ENCODE measurements around the gene TFAP2A. TPM values are rescaled to one million over a fixed set of nuclear protein-coding genes. Genes with fewer than 3 reads are reported as not detected.

TFAP2A gene
- total RNA-seq, 4 donors from 2014 or later, result 0.16 TPM; not detected in 3

- TF ChIP-seq CTCF (IDR thresholded peaks at IDR 0.05; ENCODE audit: low read depth), result no peak
Measured at GRCh38 chr6:10411131-10411970, 3.5 kb downstream of the TFAP2A start.

DNA sequence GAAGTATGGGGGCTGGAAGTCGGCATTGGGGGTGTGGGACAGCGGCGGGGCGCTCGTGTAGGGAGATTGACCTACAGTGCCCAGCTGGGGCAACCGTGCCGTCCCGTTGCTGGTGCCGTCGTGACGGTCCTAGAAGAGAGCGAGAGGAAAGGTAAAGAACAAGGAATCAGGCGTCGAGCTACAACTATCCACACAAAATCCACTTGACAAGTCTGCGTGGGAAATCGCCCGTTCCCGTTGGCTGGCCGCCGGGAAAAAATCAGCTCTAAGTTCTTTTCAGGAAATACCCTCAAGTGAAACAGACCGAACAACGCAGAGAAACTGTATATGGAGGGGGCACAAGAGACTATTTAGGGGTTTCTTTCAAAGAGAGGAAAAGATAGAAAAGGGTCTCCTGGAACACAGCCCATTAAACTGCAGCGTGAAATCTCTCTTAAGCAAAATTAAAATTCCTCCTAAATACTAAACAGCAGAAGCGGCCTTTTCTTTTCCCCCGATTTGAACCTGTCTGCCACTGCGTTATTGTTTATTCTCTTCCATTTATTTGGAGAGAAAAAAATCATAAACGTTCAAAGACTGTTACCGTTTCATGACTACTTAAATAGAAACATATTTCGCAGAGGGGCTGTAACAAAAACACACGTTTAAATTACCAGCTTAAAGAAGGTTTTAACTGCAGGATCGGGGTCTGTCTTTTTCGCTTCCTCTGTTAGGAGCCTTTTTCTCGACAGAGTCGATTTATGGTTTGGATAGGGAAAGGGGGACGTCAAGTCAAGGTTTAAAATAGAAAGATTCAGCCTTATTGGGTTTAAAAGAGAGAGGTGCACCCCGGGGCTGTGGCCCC is 4.4 kb downstream of the TFAP2A start:
- TF ChIP-seq CTCF (IDR thresholded peaks at IDR 0.05; ENCODE audit: low read depth), result no peak

GRCh38 chr6:10409731-10410206 is 5.1 kb downstream of the TFAP2A start:
- TF ChIP-seq CTCF (IDR thresholded peaks at IDR 0.05; ENCODE audit: low read depth), result no peak

- no peak for TF ChIP-seq CTCF (IDR thresholded peaks at IDR 0.05; ENCODE audit: low read depth)
Measured at GRCh38 chr6:10409233-10409721, 5.6 kb downstream of the TFAP2A start.

DNA sequence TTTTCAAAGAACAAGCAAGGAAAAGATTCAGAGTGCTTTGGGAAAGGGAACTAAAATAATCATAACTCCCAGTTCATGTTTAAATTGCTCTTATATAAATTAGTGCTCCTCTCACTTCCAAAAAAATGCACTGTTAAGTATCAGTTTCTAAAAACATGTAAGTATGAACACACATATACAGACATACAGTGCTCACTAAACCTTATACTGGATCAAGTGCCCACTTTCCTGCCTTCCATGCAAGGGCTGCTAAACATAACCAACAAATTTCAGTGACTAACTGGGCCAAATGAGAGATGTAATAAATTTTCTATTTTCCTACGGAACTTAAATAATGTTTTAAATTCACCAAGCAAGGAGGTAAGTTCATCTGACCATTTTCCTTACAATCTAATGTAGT is 6.4 kb downstream of the TFAP2A start:
- no peak for TF ChIP-seq CTCF (IDR thresholded peaks at IDR 0.05; ENCODE audit: low read depth)

DNA sequence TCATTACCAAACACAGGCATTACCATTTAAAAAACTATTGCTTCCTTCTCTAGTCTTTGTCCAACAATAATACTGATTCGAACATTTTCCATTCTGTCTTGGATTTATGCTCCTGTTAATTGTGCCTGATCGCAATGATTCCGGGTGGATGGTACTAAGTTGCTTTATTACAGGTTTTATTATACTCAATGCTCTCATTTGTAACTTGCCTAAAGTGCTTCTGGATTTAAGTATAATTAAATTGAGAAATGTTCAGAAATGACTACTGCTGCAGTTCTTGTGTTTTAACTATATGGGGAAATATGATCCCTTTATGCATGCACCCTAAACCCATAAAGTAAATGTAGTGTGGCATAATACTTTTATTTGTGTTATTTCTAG is 7.2 kb downstream of the TFAP2A start:
- no peak for TF ChIP-seq CTCF (IDR thresholded peaks at IDR 0.05; ENCODE audit: low read depth)

All from subcutaneous adipose tissue (tissue), 4 donors.